HFFc6 (cell line): ENCODE measurements around the gene PATJ. TPM values are rescaled to one million over a fixed set of nuclear protein-coding genes. Genes with fewer than 3 reads are reported as not detected.
"Not testable (repeated sequence)": the region's sequence is repeated elsewhere in the genome, so short reads cannot be mapped to it uniquely, and the experiment has no call there.

ENCODE experiments used
- DNase-seq: peaks from one replicate; pipeline ENCODE4 v3.0.0-alpha.2; 2018
- H3K27ac Mint-ChIP-seq: 2 replicates; pipeline ENCODE4 v1.8.0; 2020; ENCODE audit warnings: mild to moderate bottlenecking, mixed read lengths
- H3K27me3 Mint-ChIP-seq: 2 replicates; pipeline ENCODE4 v1.8.0; 2021; ENCODE audit warnings: mild to moderate bottlenecking, moderate library complexity, mixed read lengths; ENCODE audit not compliant: insufficient read depth
- H3K36me3 Mint-ChIP-seq: 2 replicates; pipeline ENCODE4 v1.8.0; 2021; ENCODE audit warnings: low read depth, mixed read lengths
- H3K4me1 Mint-ChIP-seq: 2 replicates; pipeline ENCODE4 v1.8.0; 2020; ENCODE audit warnings: low read depth, mixed read lengths
- H3K4me3 Mint-ChIP-seq: 2 replicates; pipeline ENCODE4 v1.8.0; 2020; ENCODE audit warnings: mild to moderate bottlenecking, moderate library complexity, mixed read lengths
- H3K9me3 Mint-ChIP-seq: 2 replicates; pipeline ENCODE4 v1.8.0; 2020; ENCODE audit warnings: mild to moderate bottlenecking, mixed read lengths
- total RNA-seq, 6 experiments: library from RNA; stranded (reverse); fragmentation: NEBNext Ultra II Directional; extraction: Animal tissue kit (Norgen Biotek cat#: 25700); gene quantifications; 2 replicates in 1 of 6; 3 replicates in 5 of 6; pipeline ENCODE4 v1.2.3, GENCODE V29; 2021
- TF ChIP-seq, protein P1 (sequence below): fragments of 200-600 bp; sonication (generic); IDR thresholded peaks from 2 replicates; pipeline ENCODE4 v1.5.0; 2021; ENCODE audit warnings: antibody characterized with exemption, mild to moderate bottlenecking

Gene PATJ
- total RNA-seq, 6 experiments from 2014 or later: 4.7 to 8.0 (median 5.7) TPM

GRCh38 chr1:62209931-62210595 lies 467.8 kb downstream of the PATJ start:
- DNase-seq: no peak
- H3K9me3 Mint-ChIP-seq: peaks cover 48% of the 10 kb centered on the region
- peaks cover 2% of the 10 kb centered on the region; the same call in 1 of the 2 replicates for H3K27me3 Mint-ChIP-seq
- H3K4me3 Mint-ChIP-seq: no peak overlapping the region
- no peak overlapping the region for H3K27ac Mint-ChIP-seq
- TF ChIP-seq, protein P1, sequence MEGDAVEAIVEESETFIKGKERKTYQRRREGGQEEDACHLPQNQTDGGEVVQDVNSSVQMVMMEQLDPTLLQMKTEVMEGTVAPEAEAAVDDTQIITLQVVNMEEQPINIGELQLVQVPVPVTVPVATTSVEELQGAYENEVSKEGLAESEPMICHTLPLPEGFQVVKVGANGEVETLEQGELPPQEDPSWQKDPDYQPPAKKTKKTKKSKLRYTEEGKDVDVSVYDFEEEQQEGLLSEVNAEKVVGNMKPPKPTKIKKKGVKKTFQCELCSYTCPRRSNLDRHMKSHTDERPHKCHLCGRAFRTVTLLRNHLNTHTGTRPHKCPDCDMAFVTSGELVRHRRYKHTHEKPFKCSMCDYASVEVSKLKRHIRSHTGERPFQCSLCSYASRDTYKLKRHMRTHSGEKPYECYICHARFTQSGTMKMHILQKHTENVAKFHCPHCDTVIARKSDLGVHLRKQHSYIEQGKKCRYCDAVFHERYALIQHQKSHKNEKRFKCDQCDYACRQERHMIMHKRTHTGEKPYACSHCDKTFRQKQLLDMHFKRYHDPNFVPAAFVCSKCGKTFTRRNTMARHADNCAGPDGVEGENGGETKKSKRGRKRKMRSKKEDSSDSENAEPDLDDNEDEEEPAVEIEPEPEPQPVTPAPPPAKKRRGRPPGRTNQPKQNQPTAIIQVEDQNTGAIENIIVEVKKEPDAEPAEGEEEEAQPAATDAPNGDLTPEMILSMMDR: no peak
- H3K36me3 Mint-ChIP-seq: peaks cover 6% of the 10 kb centered on the region
- H3K4me1 Mint-ChIP-seq: peaks cover 9% of the 10 kb centered on the region; the same call in 1 of the 2 replicates

- Mint-ChIP-seq H3K27me3 (peaks cover 2% of the 10 kb centered on the region; the same call in 1 of the 2 replicates), H3K9me3 (peaks cover 52% of the 10 kb centered on the region), H3K27ac (no peak overlapping the region), H3K4me1 (peaks cover 9% of the 10 kb centered on the region; the same call in 1 of the 2 replicates), H3K4me3 (no peak overlapping the region), H3K36me3 (peaks cover 6% of the 10 kb centered on the region)
- TF ChIP-seq, protein P1: no peak
- DNase-seq: no peak
Measured at GRCh38 chr1:62210960-62211359, 468.7 kb downstream of the PATJ start.

GRCh38 chr1:62212411-62212810 lies 470.1 kb downstream of the PATJ start:
- Mint-ChIP-seq H3K27ac (no peak overlapping the region), H3K27me3 (peaks cover 2% of the 10 kb centered on the region; the same call in 1 of the 2 replicates), H3K36me3 (peaks cover 6% of the 10 kb centered on the region), H3K4me3 (no peak overlapping the region), H3K4me1 (peaks cover 9% of the 10 kb centered on the region; the same call in 1 of the 2 replicates), H3K9me3 (peaks cover 41% of the 10 kb centered on the region)
- TF ChIP-seq, protein P1: no peak
- no peak for DNase-seq

- DNase-seq: no peak
- Mint-ChIP-seq H3K4me1 (peaks cover 9% of the 10 kb centered on the region; the same call in 1 of the 2 replicates), H3K36me3 (peaks cover 6% of the 10 kb centered on the region), H3K27ac (no peak overlapping the region), H3K27me3 (no peaks in the 10 kb centered on the region), H3K9me3 (peaks cover 47% of the 10 kb centered on the region), H3K4me3 (no peak overlapping the region)
- TF ChIP-seq, protein P1: no peak
Measured at GRCh38 chr1:62213075-62213914, 471.0 kb downstream of the PATJ start.

- TF ChIP-seq, protein P1: no peak
- H3K9me3 Mint-ChIP-seq: peaks cover 22% of the 10 kb centered on the region; the same call in 1 of the 2 replicates
- no peaks in the 10 kb centered on the region for H3K4me1 Mint-ChIP-seq
- no peak overlapping the region for H3K4me3 Mint-ChIP-seq
- H3K36me3 Mint-ChIP-seq: no peaks in the 10 kb centered on the region
- H3K27ac Mint-ChIP-seq: no peak overlapping the region
- H3K27me3 Mint-ChIP-seq: no peaks in the 10 kb centered on the region
- no peak for DNase-seq
Measured at GRCh38 chr1:62218604-62219003, 476.3 kb downstream of the PATJ start.

DNA sequence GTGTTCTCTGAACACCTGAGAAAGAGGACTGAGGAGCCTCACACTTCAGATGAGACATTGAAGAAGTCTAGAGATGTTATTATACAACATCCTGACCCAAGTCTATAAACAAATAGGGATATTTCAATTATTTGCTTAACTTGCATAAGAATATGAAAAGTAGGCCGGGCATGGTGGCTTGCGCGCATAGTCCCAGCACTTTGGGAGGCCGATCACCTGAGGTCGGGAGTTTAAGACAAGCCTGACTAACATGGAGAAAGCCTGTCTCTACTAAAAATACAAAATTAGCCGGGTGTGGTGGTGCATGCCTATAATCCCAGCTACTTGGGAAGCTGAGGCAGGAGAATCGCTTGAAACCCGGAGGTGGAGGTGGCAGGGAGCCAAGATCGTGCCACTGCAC lies 478.2 kb downstream of the PATJ start:
- DNase-seq, H3K36me3 Mint-ChIP-seq, H3K4me1 Mint-ChIP-seq, H3K4me3 Mint-ChIP-seq, H3K27me3 Mint-ChIP-seq, H3K27ac Mint-ChIP-seq: not testable (repeated sequence)
- peaks cover 14% of the 10 kb centered on the region; the same call in 1 of the 2 replicates for H3K9me3 Mint-ChIP-seq
